Measurements from ENCODE around the gene ARHGAP18. TPM values are rescaled to one million over a fixed set of nuclear protein-coding genes. Genes with fewer than 3 reads are reported as not detected.

ARHGAP18 gene
- total and polyA plus RNA-seq, 2 of the 13 experiments (the other 11 are each of a cell fraction or from before 2014, with no cell fraction given) = 58.2 to 115 TPM

DNA sequence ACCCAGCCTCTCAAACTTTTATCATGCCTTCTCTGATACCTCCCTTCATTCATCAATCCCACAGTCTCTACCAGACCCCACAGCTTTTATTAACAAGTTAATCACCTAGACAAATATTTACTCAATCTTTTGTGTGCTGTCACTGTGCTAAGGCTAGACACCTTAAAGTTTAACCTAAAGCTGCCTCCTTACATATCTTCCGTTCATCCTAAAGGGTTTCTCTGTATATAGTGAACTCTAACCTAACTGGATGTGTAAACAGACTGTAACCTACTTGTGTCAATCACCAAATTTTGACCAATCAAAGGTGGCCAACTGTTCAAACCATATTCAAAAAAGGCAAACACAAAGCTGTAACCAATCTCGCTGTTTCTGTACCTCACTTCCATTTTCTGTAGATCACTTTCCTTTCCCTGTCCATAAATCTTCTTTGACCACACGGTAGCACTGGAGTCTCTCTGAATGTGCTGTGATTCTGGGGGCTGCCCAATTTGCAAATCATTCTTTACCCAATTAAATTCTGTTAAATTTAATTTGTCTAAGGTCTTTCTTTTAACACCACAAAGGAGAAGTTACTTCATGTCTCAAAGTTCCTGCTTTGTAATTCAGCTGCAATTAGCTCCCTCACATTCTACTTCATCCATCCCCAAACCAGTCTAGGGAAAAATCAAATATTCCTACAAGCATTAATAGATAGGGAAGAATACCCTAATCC is 72.5 kb downstream of the ARHGAP18 start (continued):
- TF ChIP-seq PAXIP1 (CRISPR knock-in tag; conservative IDR thresholded peaks at IDR 0.05) = peak; percentile 27; the same call in 1 of the 2 replicates
- TF ChIP-seq, protein P1, sequence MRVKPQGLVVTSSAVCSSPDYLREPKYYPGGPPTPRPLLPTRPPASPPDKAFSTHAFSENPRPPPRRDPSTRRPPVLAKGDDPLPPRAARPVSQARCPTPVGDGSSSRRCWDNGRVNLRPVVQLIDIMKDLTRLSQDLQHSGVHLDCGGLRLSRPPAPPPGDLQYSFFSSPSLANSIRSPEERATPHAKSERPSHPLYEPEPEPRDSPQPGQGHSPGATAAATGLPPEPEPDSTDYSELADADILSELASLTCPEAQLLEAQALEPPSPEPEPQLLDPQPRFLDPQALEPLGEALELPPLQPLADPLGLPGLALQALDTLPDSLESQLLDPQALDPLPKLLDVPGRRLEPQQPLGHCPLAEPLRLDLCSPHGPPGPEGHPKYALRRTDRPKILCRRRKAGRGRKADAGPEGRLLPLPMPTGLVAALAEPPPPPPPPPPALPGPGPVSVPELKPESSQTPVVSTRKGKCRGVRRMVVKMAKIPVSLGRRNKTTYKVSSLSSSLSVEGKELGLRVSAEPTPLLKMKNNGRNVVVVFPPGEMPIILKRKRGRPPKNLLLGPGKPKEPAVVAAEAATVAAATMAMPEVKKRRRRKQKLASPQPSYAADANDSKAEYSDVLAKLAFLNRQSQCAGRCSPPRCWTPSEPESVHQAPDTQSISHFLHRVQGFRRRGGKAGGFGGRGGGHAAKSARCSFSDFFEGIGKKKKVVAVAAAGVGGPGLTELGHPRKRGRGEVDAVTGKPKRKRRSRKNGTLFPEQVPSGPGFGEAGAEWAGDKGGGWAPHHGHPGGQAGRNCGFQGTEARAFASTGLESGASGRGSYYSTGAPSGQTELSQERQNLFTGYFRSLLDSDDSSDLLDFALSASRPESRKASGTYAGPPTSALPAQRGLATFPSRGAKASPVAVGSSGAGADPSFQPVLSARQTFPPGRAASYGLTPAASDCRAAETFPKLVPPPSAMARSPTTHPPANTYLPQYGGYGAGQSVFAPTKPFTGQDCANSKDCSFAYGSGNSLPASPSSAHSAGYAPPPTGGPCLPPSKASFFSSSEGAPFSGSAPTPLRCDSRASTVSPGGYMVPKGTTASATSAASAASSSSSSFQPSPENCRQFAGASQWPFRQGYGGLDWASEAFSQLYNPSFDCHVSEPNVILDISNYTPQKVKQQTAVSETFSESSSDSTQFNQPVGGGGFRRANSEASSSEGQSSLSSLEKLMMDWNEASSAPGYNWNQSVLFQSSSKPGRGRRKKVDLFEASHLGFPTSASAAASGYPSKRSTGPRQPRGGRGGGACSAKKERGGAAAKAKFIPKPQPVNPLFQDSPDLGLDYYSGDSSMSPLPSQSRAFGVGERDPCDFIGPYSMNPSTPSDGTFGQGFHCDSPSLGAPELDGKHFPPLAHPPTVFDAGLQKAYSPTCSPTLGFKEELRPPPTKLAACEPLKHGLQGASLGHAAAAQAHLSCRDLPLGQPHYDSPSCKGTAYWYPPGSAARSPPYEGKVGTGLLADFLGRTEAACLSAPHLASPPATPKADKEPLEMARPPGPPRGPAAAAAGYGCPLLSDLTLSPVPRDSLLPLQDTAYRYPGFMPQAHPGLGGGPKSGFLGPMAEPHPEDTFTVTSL (CRISPR knock-in tag; IDR thresholded peaks at IDR 0.05; ENCODE audit: borderline replicate concordance) = no peak
- TF ChIP-seq, protein P2, sequence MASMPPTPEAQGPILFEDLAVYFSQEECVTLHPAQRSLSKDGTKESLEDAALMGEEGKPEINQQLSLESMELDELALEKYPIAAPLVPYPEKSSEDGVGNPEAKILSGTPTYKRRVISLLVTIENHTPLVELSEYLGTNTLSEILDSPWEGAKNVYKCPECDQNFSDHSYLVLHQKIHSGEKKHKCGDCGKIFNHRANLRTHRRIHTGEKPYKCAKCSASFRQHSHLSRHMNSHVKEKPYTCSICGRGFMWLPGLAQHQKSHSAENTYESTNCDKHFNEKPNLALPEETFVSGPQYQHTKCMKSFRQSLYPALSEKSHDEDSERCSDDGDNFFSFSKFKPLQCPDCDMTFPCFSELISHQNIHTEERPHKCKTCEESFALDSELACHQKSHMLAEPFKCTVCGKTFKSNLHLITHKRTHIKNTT (CRISPR knock-in tag; IDR thresholded peaks at IDR 0.05) = no peak
- TF ChIP-seq SNAPC4 (CRISPR knock-in tag; IDR thresholded peaks at IDR 0.05) = no peak
- TF ChIP-seq, protein P3, sequence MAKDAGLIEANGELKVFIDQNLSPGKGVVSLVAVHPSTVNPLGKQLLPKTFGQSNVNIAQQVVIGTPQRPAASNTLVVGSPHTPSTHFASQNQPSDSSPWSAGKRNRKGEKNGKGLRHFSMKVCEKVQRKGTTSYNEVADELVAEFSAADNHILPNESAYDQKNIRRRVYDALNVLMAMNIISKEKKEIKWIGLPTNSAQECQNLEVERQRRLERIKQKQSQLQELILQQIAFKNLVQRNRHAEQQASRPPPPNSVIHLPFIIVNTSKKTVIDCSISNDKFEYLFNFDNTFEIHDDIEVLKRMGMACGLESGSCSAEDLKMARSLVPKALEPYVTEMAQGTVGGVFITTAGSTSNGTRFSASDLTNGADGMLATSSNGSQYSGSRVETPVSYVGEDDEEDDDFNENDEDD (CRISPR knock-in tag; IDR thresholded peaks at IDR 0.05; ENCODE audit: borderline replicate concordance) = no peak
- no peak for TF ChIP-seq ZNF44 (CRISPR knock-in tag; IDR thresholded peaks at IDR 0.05)
- TF ChIP-seq, protein P4, sequence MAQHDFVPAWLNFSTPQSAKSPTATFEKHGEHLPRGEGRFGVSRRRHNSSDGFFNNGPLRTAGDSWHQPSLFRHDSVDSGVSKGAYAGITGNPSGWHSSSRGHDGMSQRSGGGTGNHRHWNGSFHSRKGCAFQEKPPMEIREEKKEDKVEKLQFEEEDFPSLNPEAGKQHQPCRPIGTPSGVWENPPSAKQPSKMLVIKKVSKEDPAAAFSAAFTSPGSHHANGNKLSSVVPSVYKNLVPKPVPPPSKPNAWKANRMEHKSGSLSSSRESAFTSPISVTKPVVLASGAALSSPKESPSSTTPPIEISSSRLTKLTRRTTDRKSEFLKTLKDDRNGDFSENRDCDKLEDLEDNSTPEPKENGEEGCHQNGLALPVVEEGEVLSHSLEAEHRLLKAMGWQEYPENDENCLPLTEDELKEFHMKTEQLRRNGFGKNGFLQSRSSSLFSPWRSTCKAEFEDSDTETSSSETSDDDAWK (CRISPR knock-in tag; IDR thresholded peaks at IDR 0.05) = no peak
- peak; percentile 18; the same call in 1 of the 2 replicates for TF ChIP-seq MED1 (CRISPR knock-in tag; IDR thresholded peaks at IDR 0.05)
- no peak for TF ChIP-seq ZFP36L2 (CRISPR knock-in tag; IDR thresholded peaks at IDR 0.05)
